Measurements from ENCODE around the gene PDZD4.

PDZD4 gene

GRCh38 chrX:153829549-153829798 is 870 bp downstream of the PDZD4 start:
- no peaks in the 10 kb centered on the region; the same call in 1 of the 2 replicates for H3K27me3 ChIP-seq (replicated peaks; ENCODE audit: control insufficient read depth, insufficient read depth, low read length)
- no peaks in the 10 kb centered on the region for H3K36me3 ChIP-seq (ENCODE audit: control insufficient read depth, insufficient read depth, low read length)
- H3K4me3 ChIP-seq (replicated peaks; ENCODE audit: low read depth, low read length), result no peak overlapping the region
- no peak for DNase-seq (ENCODE audit: extremely low read depth, insufficient read length)
- no peak for TF ChIP-seq CTCF (IDR thresholded peaks at IDR 0.05; ENCODE audit: insufficient read depth, low read length, poor library complexity, severe bottlenecking)

- Histone ChIP-seq H3K4me3 (replicated peaks; ENCODE audit: low read depth, low read length) (no peak overlapping the region), H3K27me3 (replicated peaks; ENCODE audit: control insufficient read depth, insufficient read depth, low read length) (no peaks in the 10 kb centered on the region; the same call in 1 of the 2 replicates), H3K36me3 (ENCODE audit: control insufficient read depth, insufficient read depth, low read length) (no peaks in the 10 kb centered on the region)
- no peak for TF ChIP-seq CTCF (IDR thresholded peaks at IDR 0.05; ENCODE audit: insufficient read depth, low read length, poor library complexity, severe bottlenecking)
- DNase-seq (ENCODE audit: extremely low read depth, insufficient read length), result no peak
Measured at GRCh38 chrX:153828723-153829548, 1.4 kb downstream of the PDZD4 start.

GRCh38 chrX:153828308-153828707 is 2.0 kb downstream of the PDZD4 start:
- no peak for TF ChIP-seq CTCF (IDR thresholded peaks at IDR 0.05; ENCODE audit: insufficient read depth, low read length, poor library complexity, severe bottlenecking)
- H3K27me3 ChIP-seq (replicated peaks; ENCODE audit: control insufficient read depth, insufficient read depth, low read length), result no peaks in the 10 kb centered on the region; the same call in 1 of the 2 replicates
- H3K4me3 ChIP-seq (replicated peaks; ENCODE audit: low read depth, low read length), result no peak overlapping the region
- no peak for DNase-seq (ENCODE audit: extremely low read depth, insufficient read length)
- H3K36me3 ChIP-seq (ENCODE audit: control insufficient read depth, insufficient read depth, low read length), result no peaks in the 10 kb centered on the region

GRCh38 chrX:153827903-153828302 is 2.4 kb downstream of the PDZD4 start:
- Histone ChIP-seq H3K36me3 (ENCODE audit: control insufficient read depth, insufficient read depth, low read length) (no peaks in the 10 kb centered on the region), H3K27me3 (replicated peaks; ENCODE audit: control insufficient read depth, insufficient read depth, low read length) (no peaks in the 10 kb centered on the region; the same call in 1 of the 2 replicates), H3K4me3 (replicated peaks; ENCODE audit: low read depth, low read length) (no peak overlapping the region)
- no peak for DNase-seq (ENCODE audit: extremely low read depth, insufficient read length)
- no peak for TF ChIP-seq CTCF (IDR thresholded peaks at IDR 0.05; ENCODE audit: insufficient read depth, low read length, poor library complexity, severe bottlenecking)

GRCh38 chrX:153827016-153827415 is 3.3 kb downstream of the PDZD4 start:
- no peaks in the 10 kb centered on the region for H3K36me3 ChIP-seq (ENCODE audit: control insufficient read depth, insufficient read depth, low read length)

More at GRCh38 chrX:153827016-153827415, 3.3 kb downstream of the PDZD4 start:
- Histone ChIP-seq H3K27me3 (replicated peaks; ENCODE audit: control insufficient read depth, insufficient read depth, low read length) (no peaks in the 10 kb centered on the region; the same call in 1 of the 2 replicates), H3K4me3 (replicated peaks; ENCODE audit: low read depth, low read length) (no peak overlapping the region)
- no peak for TF ChIP-seq CTCF (IDR thresholded peaks at IDR 0.05; ENCODE audit: insufficient read depth, low read length, poor library complexity, severe bottlenecking)
- no peak for DNase-seq (ENCODE audit: extremely low read depth, insufficient read length)

Data from GM06990 (cell line).